ENCODE results near the gene EME1. TPM values are rescaled to one million over a fixed set of nuclear protein-coding genes. Genes with fewer than 3 reads are reported as not detected.

Gene EME1
- total and polyA plus RNA-seq, 2 of the 13 experiments (the other 11 are each of a cell fraction or from before 2014, with no cell fraction given) = 20.7 to 24.6 TPM

GRCh38 chr17:50424996-50425681, 52.1 kb downstream of the EME1 start (continued):
- TF ChIP-seq NCOA2 (CRISPR knock-in tag; IDR thresholded peaks at IDR 0.05) = peak; percentile 12; the same call in 1 of the 2 replicates
- TF ChIP-seq ZFP91 (CRISPR knock-in tag; IDR thresholded peaks at IDR 0.05; ENCODE audit: borderline replicate concordance) = peak; percentile 66; the same call in 1 of the 2 replicates
- no peak for TF ChIP-seq PAWR (CRISPR knock-in tag; IDR thresholded peaks at IDR 0.05; ENCODE audit: borderline replicate concordance)
- TF ChIP-seq STAT6 (CRISPR knock-in tag; IDR thresholded peaks at IDR 0.05; ENCODE audit: borderline replicate concordance) = no peak
- no peak for TF ChIP-seq LRRFIP1 (CRISPR knock-in tag; conservative IDR thresholded peaks at IDR 0.05)
- TF ChIP-seq REST (IDR thresholded peaks at IDR 0.05; ENCODE audit: borderline replicate concordance in 1 of 2, low read depth in 1 of 2, low read length in 2 of 2) = no peak
- no peak for TF ChIP-seq ZNF781 (CRISPR knock-in tag; IDR thresholded peaks at IDR 0.05; ENCODE audit: borderline replicate concordance, not compliant biosample characterization)
- no peak; the same call in 1 of the 2 replicates for TF ChIP-seq ZFP41 (CRISPR knock-in tag; IDR thresholded peaks at IDR 0.05; ENCODE audit: borderline replicate concordance)
- peak; percentile 42; the same call in 1 of the 2 replicates for TF ChIP-seq ISL2 (CRISPR knock-in tag; IDR thresholded peaks at IDR 0.05)
- no peak for TF ChIP-seq ZSCAN12 (CRISPR knock-in tag; IDR thresholded peaks at IDR 0.05)
- no peak for TF ChIP-seq RNF219 (CRISPR knock-in tag; IDR thresholded peaks at IDR 0.05)
- no peak for TF ChIP-seq POLR2AphosphoS5 (IDR thresholded peaks at IDR 0.05; ENCODE audit: low read depth, low read length)
- no peak for TF ChIP-seq GABPB1 (CRISPR knock-in tag; IDR thresholded peaks at IDR 0.05)
- 0 out of 2 replicates have a peak, but pooled peaks have one; percentile 24 for TF ChIP-seq ZNF572 (CRISPR knock-in tag; IDR thresholded peaks at IDR 0.05)
